Stimulated activated CD4-positive, alpha-beta T cell treated with anti-CD3 and anti-CD28 coated beads, Interleukin-2, amount 100 ng/mL, for 4 hours (primary cell): ENCODE data around the gene THRB.

Experiments used
- DNase-seq: peaks from one replicate; pipeline ENCODE4 v3.0.0-alpha.2; 2020; ENCODE audit warnings: low read depth

THRB gene

DNA sequence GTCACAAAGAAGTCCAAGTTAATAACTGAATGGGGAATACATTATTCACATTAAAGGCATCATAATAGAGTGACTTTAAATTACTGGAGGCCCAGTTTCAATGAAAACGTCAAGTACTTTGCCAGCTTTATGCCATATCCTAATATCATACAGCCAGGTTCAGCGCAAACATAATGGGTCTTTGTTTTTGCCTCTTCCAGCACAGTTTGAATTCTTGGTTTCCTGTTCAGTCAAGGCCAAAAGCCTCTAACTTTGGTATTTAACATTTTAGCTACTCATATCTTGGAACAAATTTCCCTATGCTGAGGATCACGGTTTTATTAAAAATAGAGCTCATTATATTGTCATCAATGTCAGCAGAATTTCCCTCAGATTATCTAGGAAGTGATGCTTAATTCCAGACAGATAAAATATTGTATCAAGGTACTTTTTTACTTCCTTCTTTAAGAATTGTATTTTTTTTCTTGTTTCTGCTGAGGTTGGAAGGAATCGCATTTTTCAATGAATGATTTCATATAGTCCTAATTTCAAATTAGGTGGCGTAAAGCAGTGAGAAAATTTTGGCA lies 269.2 kb downstream of the THRB start:
- DNase-seq = no peak

DNA sequence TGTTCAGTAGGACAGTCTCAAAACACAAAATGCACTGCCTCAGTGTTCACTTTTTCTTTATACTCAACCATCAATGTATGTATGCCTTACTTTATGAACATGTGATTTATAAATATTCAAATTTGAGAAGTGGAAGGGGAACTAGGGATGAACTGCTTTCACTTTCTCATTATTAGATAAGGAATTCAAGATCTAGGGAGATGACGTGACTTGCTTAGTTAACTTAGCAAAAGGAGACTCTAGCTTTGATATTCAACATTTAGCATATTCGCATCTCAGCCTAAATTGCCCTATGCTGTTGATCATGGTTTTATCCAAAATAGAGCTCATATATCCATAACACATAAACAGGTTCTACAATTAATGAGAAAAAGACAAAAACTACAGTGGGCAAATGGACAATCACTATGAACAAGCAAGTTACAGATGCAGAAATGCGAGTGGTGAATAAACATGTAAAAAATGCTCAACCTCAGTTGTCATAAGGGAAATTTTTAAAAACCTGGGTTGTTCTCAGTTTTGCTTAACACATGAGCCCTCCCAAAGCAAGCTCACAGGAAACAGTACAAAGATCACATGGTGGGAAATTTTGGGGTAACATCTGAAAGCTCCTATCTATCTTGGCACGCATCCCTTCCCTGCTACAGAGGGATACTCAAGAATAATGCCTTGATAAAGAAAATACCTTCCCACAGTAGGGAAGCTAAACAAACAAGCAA lies 269.8 kb downstream of the THRB start:
- no peak for DNase-seq

DNA sequence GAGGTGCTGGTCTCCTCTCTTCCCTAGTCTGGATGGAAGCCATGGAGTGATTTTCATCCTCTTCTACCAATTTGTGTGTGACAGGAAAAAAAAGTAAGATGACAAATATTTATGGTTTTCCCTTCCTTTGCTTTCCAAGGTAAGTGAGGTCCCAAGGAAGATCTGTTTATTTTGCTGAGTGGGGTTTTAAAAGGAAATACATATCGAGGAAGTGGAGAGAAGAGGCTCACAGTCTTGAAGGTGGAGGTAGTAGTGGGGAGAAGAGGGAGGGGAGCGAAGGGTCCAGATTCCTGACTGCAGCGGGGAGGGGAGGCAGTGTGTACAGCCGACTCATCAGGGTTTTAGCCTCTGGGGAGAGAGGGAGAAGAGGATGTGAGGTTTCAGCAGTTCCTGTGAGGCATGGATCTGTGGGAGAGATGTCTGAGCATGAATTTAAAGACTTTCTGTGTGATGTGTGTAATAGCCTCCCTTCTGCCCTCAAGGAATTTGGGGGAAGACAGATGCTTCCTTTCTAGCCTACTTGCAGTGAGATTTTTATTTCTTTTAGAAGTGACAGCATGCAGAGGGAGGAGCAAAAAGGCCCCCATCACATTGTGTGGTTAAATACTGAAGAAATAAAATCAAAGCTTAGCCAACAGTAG lies 272.4 kb downstream of the THRB start:
- no peak for DNase-seq

- no peak for DNase-seq
Measured at GRCh38 chr3:24220859-24221657, 273.6 kb downstream of the THRB start.

DNA sequence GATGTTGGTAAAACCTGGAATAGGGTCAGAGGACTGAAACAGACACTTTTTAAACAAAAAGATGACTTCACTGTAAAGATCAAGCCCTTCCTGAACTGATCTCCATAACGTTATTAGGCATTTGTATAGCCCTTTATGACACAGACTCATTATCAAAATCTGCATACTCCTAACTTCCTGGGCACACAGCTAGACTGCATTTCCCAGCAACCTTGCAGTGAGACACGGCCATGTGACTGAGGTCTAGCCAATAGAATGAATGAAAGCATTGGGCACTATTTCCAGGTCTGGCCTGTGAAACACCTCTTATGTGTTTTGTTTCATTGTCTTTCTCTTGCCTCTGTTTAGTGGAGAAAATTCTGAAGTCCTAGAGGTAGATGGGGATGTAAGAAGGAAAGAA lies 279.1 kb downstream of the THRB start:
- DNase-seq = no peak

DNA sequence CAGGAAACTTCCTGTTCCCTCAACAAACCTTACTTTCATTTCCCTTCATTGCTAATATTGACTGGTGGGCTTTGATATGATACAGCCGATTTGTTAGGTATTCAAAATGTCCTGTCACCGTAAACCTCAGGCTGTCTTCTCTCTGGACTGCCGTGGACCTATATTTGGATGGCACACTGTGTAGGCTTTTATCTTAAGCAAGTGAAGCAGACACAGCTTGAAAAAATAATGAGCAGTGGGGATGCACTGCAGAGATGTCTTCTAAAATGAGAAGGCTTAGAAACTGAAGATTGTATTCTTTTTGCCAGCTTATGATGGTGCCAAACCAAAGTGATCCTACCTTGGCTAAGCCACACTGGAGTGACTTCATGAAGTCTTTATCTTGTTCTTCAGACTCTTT lies 283.3 kb downstream of the THRB start:
- DNase-seq = no peak

GRCh38 chr3:24202071-24202470 lies 292.6 kb downstream of the THRB start:
- DNase-seq = no peak

DNA sequence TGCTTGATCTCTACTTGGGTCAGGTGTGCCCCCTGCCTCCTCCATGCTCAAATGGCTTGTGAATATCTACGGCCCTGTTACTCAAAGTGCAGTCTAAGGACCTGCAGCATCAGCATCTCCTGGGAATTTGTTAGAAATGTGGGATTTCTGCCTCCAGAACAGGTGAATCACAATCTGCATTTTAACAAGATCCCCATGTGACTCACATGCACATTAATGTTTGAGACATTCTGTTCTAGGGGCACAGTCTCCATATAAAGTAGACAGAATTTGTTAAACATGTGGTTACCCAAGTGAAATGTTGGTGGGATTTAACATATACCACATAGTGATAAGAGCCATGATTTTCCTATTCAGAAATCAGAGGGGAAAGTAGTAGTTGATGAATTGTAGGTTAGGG lies 293.3 kb downstream of the THRB start:
- DNase-seq = no peak

DNA sequence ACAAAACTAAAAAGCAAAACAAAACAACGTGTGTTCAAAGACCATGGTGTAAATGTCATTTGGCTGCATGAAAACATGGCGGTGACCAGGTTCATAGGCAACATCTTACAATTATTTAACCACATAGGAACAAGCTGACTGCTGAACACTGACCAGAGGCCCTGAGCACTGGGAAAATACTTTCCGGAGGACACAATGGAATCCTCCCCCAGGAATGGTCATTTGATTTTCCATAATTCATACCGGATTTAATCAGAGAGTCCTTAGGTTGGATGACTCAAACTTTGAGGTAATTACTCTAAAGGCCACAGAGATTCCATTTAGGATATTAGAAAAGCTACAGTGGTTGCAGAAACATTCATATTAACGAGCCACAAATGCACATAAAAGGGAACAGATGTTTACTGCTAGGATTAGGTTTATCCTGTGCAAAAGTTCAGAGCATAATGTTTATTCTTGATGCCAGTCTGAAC lies 294.8 kb downstream of the THRB start:
- DNase-seq = no peak

- no peak for DNase-seq
Measured at GRCh38 chr3:24199300-24199699, 295.4 kb downstream of the THRB start.

GRCh38 chr3:24198728-24199127 lies 295.9 kb downstream of the THRB start:
- DNase-seq = no peak

GRCh38 chr3:24197809-24198208 lies 296.8 kb downstream of the THRB start:
- DNase-seq = no peak

DNA sequence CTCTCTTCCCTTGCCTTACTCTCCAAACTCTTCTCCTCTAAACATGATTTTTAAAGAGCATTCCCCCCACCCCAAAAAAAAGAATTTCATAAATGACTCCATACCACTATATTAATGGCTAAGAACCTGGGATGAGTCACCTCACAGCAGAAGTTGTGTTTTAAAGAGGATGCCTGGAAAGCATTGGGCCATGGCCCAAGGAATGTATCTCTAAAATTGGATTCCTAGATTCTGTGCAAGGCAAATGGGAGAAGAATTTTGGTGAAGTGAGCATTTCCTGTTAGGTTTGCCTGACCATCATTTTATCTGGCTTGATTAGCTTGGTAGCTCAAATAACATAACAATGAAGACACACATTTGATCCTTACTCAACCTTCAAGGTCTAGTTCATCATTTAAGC lies 298.1 kb downstream of the THRB start:
- DNase-seq = no peak

DNA sequence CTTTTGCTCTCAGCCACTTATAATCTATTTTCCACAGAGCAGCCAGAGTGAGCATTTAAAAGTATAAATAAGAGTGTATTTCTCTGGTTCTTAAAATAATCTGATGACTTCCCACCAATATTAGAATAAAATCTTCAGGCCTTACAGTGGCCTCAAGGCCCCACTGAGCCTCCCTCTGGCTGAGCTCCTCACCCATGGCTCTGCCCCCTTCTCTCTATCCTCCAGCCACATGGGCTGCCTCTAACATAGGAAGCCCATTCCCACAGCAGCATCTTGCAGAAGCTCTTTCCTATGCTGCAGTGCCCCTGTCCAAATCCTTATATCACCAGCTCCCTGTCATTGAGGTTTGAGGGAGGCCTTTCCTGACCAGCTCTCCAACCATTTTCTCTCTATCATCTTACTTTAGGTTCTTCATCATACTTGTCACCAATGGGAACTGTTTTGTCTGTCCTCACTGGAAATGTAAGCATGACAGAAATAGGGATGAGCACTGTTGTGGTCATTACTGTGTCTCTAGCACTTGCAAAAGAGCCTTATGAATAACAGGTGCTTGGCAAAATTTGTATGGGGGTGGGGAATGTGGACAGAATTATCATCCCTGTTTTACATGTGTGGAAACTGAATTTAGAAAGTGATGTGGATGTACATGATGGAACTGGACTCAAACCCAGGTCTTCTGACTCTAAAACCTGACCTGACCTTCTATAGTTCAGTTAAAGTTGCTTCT lies 299.0 kb downstream of the THRB start:
- no peak for DNase-seq

DNA sequence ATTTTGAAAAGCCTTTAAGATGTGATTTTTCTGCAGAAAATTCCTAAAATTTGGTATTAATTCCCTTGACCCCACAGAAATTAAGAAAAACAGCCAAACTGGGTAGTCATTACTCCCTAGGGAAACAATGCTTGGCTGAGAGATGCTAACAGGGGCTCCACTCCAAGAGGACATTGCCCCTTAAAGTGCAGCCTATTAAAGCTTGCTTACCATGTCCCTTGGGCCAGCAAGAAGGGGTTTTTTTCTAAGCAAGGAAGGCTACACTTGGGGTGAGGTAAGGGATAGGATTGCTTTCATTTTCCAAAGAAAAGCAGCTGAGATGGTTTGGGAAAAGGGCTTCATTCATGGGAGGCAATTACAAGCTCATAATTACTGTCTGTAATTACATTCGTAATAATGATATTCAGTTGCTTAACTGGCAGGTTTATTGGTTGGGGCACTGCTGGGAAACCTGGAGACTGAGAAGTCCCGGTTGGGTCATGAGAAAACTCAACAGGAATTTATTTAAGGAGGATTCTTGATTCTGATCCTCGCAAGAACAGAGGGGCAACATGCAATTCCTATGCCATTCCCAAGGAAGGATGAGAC lies 302.1 kb downstream of the THRB start:
- DNase-seq = no peak

GRCh38 chr3:24191801-24192403 lies 302.7 kb downstream of the THRB start:
- DNase-seq = no peak

- no peak for DNase-seq
Measured at GRCh38 chr3:24190256-24190655, 304.4 kb downstream of the THRB start.

DNA sequence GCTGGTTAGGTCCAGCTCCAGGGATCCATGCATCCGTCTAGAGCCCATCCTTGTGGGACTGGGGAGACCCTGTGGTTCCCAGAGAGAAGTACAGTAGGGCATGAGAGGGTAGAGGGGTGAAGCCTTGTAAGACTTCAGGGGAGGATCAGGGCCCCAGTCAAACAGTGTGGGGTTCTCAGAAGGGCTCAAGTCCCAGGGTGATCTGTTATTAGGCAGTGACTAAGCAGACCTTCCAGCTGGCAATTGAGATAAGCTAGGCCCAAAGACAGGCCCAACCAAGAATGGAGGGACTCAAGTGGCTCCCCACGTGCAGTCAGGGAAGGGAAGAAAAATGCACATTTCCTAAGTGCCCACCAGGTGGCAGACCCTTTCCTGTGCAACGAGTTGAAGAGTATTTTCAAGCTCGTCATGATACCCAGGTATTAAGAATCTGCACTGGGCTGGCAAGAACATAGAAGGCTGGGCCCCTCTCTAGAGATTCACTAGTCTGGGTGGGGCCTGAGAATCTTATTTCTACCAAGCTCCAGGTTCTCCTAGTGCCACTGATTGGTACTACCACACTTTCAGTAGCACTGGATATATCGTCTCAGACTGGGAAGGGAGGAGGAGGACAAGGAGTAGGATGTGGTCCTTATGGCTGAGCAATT lies 308.8 kb downstream of the THRB start:
- no peak for DNase-seq

GRCh38 chr3:24184528-24185176 lies 310.0 kb downstream of the THRB start:
- DNase-seq = no peak

DNA sequence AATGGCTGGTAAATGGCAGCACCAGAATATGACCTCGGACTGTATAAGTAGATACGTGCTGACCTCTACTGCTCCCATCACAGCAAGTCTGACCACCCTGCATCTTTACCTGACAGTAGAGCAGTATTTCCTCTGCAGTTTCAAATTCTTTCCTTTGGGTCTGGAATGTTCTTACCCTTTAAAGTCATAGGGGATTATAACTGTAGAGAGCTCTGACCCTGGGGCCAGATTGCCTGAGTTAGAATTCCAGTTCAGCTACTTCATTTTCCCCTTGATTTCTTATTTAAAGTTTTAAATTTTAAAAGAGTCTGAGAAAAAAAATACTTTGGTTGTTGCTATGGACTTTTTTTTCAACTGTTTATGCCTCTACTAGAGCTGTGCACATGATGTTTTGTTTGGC lies 311.9 kb downstream of the THRB start:
- no peak for DNase-seq
